IPS-11a (cell line): ENCODE data around the gene ERBB4.

ENCODE experiments used
- H3K4me3 ChIP-seq: one replicate; pipeline ENCODE4 v1.5.1; 2013; ENCODE audit warnings: low read depth, low read length, control low read depth

ERBB4 gene

DNA sequence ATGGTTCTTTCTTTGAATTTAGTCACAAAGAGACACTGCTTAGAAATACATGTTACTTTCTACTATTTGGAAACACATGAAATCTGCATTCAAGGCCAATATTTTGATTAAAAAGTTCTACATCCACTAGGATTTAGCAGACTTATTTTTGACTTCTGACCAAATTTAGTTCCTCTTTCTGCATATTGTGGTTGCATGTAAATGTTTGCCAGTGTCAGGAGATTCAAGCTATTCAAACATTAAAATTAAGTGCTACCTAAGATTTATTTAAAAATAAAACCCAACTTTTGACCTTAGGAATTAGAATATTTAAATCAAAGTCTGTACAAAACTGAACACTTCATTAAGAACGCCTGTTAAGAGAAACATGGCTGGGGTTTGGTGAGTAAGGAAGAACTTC lies 1091.1 kb downstream of the ERBB4 start:
- no peak overlapping the region for H3K4me3 ChIP-seq

DNA sequence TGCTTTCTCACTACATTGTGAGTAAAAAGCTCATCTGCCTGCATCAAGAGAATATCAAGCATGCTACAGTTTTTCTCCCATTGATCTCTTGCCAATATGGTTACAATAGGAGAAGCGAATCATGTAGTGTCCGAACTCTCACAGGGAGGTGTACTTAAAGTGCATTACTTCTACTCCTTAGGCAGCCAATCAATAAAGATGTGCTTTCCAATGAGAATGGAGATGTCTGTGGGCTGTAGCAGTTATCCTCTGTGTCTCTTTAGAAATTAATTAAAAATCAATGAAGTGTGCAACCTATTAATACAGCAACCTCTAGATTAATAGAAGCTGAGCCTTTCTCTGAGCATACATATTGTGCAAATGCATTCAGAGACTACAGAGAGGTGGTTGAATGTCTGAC lies 1098.5 kb downstream of the ERBB4 start:
- no peak overlapping the region for H3K4me3 ChIP-seq

DNA sequence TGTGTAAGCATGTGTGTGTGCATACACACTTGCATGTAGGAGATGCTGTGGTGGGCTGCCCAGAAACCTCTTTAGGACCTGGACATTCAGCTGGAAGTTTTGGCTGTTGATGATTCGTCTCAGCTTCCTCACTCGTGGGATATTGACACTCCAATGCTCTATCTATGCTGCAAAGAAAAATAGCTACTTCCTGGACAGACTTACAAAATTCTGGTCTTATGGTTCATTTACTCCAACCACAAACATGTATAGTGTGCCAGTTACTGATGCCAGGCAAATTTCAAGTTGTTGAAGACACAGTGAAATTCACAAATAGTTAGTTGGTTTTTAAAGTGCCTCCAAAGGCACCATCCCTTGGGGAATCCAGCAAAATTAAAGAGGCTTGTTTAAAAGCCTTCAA lies 1099.6 kb downstream of the ERBB4 start:
- no peak overlapping the region for H3K4me3 ChIP-seq

DNA sequence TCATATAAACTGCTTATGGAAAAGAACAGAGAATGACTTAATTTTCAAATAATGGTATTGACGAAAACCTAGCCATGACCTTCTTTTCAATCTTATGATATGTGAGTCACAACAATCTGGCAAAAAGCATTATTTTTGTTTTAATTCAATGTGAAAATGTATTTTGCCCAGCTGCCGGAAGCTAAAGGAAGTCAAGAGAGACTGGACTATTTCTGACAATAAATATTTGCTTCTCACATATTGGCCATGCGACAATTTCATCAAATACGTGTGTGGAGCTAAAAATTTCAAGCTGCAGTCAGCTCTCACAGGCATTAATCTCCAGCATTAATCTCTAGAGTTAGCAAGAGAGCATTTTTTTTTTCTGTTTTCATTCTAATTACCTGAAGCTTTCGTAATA lies 1101.2 kb downstream of the ERBB4 start:
- H3K4me3 ChIP-seq, result no peak overlapping the region

DNA sequence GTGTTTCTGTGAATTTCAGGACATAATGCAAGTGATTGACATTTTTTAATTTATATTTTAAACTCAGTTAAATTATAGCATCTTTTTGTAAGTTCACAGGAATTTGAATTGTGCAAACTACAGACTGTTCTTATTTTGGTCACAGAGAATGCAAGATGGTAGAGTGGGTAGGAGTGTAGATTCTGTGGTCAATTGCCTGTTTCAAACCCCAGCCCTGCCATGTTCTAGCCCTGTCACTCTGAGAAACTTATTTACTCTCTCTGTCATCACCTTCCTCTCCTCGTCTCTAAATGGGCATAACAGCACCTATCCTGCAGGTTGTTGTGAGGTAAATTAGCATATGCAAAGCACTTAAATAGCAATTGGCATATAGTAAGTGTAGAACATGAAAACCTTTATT lies 1102.4 kb downstream of the ERBB4 start:
- H3K4me3 ChIP-seq, result no peak overlapping the region

DNA sequence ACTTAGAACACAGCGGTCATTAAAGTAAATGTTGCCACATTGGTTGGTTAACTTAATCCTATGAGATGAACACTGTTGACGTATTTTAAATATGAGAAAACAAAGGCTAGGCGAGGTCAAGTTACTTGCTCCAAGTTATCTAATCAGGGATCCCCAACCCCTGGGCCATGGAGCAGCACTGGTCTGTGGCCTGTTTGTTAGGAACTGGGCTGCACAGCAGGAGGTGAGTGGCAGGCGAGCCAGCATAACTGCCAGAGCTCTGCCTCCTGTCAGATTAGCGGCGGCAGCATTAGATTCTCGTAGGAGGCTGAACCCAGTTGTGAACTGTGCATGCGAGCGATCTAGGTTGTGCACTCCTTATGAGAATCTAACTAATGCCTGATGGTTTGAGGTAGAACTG lies 1103.3 kb downstream of the ERBB4 start:
- no peak overlapping the region for H3K4me3 ChIP-seq

DNA sequence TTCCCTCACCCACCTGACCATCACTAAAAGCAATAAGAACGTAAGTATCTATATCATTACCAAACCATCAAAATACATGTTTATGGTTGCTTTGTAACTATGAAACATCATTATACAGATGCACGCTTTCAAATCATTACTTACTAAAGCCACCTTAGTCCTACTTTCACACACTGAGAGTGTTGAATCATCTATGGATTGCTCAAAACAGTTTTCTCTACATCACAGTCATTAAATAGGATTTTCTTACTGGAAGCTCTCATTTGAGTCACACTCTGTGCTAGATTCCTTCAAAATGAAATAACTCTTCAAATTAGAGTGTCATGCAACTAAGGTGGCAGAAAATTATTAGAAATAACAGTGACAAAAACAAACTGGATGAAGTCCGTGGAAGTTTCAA lies 1103.8 kb downstream of the ERBB4 start:
- no peak overlapping the region for H3K4me3 ChIP-seq

DNA sequence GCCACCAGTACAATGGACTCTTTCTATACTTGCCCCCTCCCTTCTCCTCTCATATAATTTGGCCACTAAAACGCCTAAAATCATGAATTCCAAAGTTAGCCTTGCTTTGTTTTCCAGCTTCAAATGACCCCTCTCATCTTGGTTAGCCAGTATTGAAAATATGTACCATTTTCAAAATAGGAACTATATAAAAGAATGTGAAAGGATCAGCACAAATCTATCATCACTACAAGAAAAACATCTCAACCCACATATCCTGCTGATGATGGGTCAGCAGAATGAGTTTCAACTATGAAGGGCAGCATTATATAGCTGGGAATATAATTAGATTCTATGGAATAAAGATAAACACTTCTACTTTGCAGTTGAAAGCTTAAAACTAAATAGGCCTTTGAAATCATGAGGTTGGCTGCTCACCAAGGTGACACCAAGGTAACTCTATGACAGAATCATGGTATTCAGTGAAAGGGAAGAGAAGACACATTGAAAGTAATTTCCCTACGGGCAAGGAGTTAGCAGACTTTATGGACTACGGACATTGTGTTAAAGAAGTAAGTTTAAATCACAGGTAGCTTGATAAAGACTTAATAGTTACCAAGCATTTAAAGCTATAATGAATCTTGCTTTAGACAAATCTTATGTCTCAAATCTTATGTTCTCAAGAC lies 1109.2 kb downstream of the ERBB4 start:
- no peak overlapping the region for H3K4me3 ChIP-seq

DNA sequence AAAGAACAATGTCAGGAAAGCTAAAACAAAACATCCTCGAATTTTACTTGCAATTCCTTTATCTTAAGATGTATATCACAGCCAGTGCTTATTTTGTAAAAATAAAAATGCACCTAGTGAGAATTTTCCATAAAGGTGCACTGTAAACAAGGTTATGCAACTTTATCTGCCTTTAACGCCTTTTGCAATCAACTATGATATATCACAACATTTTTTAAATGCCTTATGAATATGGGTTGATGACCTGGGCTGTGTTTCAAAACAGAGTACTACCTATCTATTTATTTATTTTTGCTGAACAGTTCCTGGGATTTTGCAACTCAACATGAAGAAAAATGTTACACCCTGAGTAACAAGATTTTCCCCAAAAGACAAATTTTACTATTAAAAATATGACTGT lies 1112.4 kb downstream of the ERBB4 start:
- no peak overlapping the region for H3K4me3 ChIP-seq

DNA sequence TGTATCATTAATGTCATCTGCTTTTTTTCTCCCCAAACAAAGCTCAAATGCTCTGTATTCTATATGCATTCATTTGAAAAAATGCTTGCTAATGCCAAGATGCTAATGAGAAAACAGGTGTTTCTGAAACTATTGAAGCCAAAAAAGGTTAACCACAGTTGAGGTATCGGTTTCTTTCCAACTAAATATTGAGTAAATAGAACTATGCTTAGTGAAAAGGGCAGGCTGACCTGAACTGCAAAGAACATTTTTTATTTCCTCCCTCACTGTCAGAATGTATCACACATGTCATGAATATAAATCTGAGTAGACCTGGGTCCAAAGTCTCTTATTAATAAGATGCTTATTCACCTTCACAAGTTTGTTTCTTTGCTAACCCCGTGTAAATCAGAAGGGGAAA lies 1115.6 kb downstream of the ERBB4 start:
- H3K4me3 ChIP-seq, result no peak overlapping the region

DNA sequence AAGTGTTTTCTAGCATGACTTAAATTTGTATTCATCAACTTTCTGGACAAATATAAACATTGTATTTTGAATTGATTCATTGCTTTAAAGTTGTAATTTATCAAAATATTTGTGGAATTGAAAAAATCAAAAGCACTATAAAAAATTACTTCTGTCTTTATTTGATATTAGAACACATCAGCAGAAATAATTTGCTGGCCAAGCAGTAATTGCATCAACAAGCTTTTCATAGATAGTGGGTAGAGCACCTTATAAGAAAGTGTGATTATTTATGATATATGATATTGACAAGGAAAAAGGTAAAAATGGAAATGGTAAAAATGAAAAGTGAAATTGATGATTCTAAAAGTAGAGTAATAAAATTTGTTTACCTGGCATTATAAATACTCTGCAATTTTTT lies 1121.1 kb downstream of the ERBB4 start:
- H3K4me3 ChIP-seq, result no peak overlapping the region

DNA sequence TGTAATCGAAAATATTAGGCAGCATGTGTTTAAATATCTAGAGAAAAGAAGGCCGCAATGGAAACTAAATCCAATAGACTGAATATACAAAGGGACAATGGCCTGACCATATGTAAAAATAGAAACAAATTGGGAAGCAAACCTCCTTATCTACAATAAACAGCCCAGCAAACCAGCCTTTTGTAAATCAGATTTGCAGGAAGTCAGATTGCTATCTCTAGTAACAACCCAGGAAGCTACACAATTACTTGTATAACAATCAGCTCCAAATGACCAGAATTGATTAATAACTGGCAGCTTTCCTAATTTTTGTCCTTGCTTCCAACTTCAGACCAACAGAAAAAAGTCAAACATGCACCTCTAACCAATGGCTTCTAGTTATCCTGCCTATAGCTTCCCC lies 1122.2 kb downstream of the ERBB4 start:
- no peak overlapping the region for H3K4me3 ChIP-seq

DNA sequence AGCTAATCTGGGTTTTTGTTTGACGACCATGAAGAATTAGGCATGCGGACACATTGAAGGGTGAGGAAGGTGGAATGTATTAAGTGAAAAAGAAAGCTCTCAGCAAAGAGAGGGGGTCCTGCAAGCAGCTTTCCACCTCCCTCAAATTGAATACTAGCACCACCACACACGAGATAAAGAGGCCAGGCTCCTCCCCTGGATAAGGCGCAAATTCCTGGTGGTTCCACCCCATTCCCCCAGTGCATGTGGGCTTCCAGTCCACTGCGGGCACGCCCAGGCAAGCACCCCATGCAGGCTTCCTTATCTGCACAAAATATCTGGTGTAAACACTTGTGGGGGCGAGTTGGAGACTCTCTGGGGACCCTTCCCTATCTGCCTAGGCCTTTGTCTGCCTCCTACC lies 1124.9 kb downstream of the ERBB4 start:
- H3K4me3 ChIP-seq, result no peak overlapping the region

DNA sequence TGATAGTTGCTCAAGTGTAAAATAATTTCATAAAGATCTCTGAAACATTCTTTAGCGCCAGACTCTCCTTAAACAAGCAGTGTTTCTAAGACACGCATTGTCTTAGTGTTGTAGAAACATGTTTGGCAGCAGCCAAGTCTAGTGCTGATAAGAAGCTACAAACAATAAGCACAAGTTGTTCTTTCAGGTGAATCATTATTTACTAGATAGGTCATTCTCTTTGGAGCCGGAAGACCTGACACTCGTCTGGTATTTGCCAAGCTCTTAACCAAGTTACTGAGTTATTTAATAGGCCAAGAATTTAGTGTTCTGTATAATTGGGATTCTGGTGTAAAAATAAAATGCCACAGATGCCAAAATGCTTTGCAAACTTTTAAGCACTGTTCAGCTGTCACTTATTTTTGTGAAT lies 1130.1 kb downstream of the ERBB4 start:
- H3K4me3 ChIP-seq, result no peak overlapping the region

DNA sequence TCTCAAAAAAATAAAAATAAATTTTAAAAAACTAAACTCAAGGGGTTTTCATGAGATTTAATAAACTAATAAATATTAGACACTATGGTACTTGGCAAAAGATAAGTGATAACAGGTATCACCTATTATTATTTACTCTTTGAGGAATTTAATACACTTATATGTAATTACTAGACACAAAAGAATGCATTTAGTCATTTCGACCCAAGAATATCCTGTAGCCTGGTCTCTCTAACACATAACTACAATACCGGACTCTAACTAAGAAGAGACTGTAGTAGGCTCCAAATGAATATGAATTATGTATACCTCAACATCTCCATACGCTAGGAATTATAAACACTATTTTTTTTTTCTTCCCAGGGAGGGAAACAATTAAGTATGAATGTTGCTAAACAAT lies 1131.5 kb downstream of the ERBB4 start:
- H3K4me3 ChIP-seq, result no peak overlapping the region

DNA sequence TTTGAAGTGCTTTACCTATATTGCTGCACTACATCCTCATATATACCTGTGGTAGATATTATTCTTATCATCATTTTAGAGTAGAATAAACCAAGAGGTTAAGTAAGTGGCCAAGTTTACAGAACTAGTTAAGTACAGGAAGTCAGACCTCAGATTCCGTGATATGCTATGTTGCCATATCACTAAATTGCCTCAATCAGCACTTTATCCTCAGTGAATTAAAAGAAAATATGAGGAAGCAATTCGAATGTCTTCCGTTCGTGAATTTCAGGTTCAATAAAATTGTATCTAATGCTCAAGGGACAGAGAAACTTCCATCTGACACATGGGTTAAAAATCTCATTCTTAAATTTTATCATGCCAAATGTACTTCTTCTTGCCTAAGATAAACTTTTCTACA lies 1133.6 kb downstream of the ERBB4 start:
- H3K4me3 ChIP-seq, result no peak overlapping the region

DNA sequence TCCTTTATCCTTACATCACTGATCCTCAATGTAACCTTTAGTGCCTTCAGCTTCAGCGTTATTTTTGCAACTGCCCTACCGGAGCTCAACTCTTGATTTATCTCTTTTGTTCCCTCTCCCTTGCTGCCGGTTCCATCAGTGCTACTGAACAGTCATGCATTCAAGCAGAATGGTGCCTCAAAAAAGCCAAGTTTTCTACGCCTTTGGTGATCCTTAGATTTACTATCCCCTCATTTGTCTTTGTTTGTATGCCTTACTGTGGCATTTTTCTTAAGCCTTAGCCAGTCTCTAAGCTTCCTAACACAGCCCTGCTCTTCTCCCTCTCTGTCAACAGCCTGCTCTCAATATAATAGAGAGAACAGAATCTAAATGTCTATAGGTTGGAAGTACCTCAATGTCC lies 1134.5 kb downstream of the ERBB4 start:
- H3K4me3 ChIP-seq, result no peak overlapping the region

DNA sequence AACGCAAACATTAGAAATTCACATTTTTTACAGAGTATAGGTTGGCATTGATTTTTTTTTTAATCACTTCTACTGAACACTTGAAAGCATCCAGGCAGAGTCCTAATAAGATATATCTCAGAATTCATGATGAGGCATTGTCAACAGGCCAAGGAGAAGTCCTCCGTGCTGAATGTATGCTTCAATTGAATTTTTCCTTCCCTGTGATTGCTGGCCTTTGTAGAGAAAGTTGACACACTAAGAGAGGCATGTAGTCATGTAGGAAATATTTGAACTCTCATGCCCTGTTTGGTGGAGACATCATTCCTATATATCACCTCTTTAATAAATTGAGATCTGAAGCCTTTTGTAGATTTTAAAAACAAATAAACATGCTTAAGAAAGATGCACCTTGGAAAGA lies 1137.3 kb downstream of the ERBB4 start:
- no peak overlapping the region for H3K4me3 ChIP-seq

DNA sequence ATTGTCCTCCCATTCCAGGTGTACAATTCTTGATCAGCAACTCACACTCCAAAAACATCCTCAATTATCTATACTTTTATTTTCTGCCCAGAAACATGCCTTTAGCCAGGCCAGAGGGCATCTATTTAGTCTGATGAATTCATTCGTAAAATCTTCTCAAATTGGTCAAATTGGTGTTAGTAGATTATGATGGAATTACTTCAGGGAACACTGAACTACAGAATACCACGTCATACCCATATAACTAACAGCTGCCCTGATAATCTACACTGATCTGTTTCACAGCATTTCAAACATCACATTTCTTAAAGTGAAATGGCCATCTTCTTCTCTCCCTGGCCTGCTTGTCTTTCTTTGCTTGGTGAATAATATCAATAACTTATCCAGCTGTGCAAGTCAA lies 1140.8 kb downstream of the ERBB4 start:
- H3K4me3 ChIP-seq, result no peak overlapping the region

DNA sequence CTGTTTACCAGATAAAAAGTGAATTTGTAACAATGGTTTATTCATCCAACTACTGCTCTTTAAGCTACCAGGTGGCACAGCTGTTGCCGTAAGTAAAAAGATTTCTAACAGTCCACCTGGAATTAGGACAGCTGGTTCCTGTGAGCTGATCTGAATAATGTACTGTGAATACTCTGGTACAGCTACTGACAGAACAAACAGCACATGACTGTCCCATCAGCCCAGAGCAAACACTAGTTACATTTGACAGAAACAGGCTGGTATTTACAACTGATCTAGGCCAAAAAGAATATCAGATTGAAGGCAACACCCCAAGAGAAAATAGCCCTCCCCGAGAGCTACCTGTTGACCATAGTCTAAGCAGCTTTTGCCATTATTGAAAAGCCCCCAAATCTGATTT lies 1141.8 kb downstream of the ERBB4 start:
- no peak overlapping the region for H3K4me3 ChIP-seq

DNA sequence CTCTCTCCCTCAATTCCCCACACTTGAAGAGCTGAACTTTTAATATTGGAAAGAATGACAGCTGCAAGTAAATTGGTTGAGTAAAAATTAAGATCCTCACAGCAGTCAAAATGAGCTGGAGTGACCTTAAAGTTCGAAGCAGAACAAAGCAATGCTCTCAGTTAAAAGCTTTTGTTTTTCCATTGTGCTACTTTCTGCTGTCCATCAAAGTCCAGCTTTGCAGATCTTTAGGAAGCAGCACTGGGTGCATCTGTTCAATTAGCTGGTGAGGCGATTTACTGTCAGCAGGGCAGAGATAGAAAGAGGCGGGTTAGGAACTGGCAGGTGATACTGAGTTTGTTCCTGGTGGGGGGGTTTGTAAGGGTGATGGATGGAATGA lies 1147.4 kb downstream of the ERBB4 start:
- H3K4me3 ChIP-seq, result no peak overlapping the region

DNA sequence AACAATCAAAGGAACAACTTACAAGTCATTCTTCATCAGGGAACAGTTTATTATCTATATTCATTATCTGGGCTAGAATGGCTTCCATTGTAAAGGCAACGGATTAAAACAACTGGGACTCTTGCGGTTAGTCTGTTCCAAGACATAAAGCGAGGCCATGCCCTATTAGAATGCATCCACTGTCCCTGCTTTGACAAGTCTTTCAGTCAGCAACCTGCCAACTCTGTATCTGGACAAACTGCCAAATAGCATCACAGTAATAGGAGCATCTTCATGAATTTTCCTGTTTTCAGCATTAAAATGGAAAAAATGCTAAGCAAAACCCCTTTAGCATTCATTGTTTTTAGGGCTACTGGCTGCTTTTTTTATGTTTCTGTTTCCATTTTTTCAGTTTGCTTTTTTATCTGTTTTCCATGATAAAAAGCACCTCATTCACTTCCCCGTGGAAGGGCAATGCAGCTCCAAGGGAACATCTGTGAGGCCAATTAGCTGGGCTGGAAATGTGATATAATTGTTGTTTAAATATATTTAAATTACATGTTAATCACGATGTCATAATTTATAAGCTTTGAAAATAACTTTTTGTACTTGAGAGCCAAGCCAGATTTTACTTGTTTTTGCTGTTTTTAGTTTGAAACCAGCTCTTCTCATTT lies 1147.9 kb downstream of the ERBB4 start:
- H3K4me3 ChIP-seq, result no peak overlapping the region

DNA sequence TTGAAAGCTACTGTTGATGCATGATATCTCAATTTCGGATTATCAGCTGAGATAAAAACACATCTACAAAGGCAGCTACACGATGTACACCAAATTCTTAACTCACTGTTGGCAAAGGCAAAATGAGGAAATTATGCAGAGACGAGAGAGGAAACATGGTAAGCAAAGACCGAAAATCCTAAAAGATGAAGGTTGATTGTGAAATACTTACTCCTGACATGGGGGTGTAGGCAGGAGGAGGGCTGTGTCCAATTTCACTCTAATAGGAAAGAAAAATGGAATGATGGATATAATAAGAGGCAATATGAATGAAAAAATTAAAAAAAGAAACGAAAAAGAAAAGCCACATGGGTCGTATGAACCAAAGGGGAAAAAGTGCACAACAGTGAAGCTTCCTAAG lies 1150.9 kb downstream of the ERBB4 start:
- no peak overlapping the region for H3K4me3 ChIP-seq
